ENCODE measurements around the gene CCDC69.
"Not testable (repeated sequence)": the region's sequence is repeated elsewhere in the genome, so short reads cannot be mapped to it uniquely, and the experiment has no call there.

CCDC69 gene

DNA sequence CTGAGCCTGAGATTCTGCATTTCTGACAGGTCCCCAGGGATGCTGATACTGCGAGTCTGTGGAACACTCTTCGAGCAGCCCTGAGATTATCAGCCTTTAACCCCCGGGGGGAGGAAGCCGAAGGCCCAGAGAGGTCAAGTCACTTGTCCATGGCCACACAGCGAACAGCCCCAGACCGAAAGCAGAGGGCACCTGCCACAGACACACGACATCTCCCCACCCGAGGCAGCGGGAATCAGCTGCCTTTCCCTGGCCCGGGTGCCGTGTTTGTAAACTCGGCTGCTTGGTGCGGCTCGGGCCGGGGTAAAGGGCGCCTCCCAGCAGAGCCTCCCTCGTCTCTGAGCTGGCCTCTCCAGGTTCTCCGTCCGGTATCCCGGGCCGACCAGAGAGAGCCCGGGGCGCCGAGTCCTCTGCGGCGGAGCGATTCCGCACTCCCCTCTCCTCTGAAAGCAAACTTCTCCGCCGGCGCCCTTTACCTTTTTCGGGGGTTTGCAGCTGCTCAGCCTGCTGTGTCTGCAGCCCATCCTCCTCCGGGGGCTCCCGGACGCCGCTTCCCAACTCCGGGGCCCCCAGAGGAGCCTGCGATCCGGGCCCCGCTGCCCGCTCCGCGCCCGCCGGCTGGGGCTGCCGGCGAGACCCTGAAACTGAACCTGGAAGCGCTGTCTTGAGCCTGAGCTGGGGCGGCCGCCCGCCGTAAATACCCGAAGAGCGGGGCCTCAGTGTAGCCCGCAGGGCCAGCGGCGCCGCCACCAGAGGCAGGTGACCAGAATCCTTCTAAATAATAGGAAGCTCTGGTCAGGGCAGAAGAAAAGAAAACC, at the start of gene CCDC69:
TSS of gene CCDC69 (minus strand) at position 646 of the 818 bp plus-strand sequence. CDS start at position 524, 122 bp downstream.
- DNase-seq (ENCODE audit: low read depth, low spot score): no peak

GRCh38 chr5:151271336-151271735, 47.4 kb upstream of the CCDC69 start:
- DNase-seq (ENCODE audit: low read depth, low spot score): no peak

DNA sequence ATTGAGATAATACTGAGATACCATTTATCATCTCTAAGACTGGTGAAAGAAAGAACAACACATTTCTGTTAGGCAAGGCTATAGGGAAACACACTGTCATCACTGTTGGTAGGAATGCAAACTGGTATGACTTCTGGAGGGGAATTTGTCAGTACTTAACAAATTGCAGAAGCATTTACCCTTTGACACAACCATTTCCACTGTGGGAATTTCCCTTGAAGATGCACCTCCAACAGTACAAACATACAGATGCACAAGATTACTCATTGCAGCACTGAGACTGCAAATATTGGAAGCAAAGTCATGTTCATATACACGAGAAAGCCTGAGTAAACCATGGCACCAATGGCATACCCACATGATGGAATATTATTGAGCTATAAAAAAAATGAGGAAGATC, 46.7 kb upstream of the CCDC69 start:
- no peak for DNase-seq (ENCODE audit: low read depth, low spot score)

GRCh38 chr5:151267491-151268260, 43.8 kb upstream of the CCDC69 start:
- DNase-seq (ENCODE audit: low read depth, low spot score): no peak

- DNase-seq (ENCODE audit: low read depth, low spot score): no peak
Measured at GRCh38 chr5:151264113-151264512, 40.2 kb upstream of the CCDC69 start.

DNA sequence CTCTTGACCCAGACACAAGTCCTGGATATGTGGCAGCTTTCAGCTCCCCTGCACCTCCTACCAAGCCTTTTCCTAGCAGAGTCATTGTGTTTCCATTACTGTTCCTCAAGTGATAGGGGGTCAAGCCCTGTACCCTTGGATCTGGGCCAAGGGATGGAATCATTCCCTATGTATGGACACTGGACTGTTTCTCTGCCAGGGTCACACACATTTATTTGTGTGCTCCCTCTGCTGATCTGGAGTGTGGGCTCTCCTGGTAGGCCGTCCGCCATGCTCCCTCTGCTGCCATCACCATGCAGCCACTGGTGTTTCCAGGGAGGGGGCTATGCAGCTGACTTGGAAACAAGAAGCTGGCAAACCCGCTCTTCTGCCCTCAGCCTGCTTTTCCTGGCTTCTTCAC, 38.6 kb upstream of the CCDC69 start:
- DNase-seq (ENCODE audit: low read depth, low spot score): no peak

DNA sequence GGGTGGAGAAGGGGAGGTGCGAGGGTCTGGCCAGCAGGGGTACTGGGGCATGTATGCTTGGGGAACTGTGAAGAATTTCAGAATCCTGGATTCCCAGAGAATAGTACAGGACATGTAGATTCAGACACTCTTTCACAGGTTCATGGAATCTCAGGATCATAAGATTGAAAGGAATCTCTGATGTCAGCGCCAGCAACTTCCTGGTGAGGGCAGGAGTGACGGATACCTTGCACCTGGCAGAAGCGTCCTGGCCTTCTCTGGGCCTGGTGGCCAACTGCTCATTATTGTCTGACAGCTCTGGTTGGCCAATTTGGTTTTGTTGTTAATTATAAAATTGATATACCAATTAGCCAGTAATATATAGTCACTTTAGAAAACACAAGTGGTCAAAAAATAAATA, 36.0 kb upstream of the CCDC69 start:
- DNase-seq (ENCODE audit: low read depth, low spot score): no peak

DNA sequence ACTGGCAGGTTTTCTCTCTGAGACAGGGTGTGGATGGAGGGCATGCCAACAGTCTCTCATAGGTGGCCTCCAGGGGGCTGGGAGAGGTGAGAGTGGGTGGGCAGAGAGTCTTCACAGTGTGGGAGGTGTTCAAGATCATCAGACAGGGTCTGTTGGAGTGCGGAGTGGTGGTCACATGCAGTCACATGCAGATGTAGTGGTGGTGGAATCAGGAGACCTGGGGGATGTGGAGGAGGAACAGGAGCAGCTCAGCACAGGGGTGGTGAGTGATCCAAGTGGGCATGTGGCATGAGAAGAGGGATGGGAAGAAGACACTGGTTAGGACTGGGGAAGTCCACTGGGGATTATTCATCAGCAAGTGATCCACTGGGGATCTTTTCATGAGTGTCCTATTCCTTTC, 34.9 kb upstream of the CCDC69 start:
- DNase-seq (ENCODE audit: low read depth, low spot score): no peak

GRCh38 chr5:151258201-151258611, 34.3 kb upstream of the CCDC69 start:
- no peak for DNase-seq (ENCODE audit: low read depth, low spot score)

GRCh38 chr5:151257731-151258181, 33.9 kb upstream of the CCDC69 start:
- DNase-seq (ENCODE audit: low read depth, low spot score): no peak

- no peak for DNase-seq (ENCODE audit: low read depth, low spot score)
Measured at GRCh38 chr5:151255621-151256286, 31.9 kb upstream of the CCDC69 start.

GRCh38 chr5:151254990-151255389, 31.1 kb upstream of the CCDC69 start:
- not testable (repeated sequence) for DNase-seq (ENCODE audit: low read depth, low spot score)

GRCh38 chr5:151254556-151254955, 30.7 kb upstream of the CCDC69 start:
- no peak for DNase-seq (ENCODE audit: low read depth, low spot score)

- no peak for DNase-seq (ENCODE audit: low read depth, low spot score)
Measured at GRCh38 chr5:151253605-151253950, 29.7 kb upstream of the CCDC69 start.

- DNase-seq (ENCODE audit: low read depth, low spot score): peak; percentile 99
Measured at GRCh38 chr5:151252762-151253604, 29.1 kb upstream of the CCDC69 start, which contains the start of gene GM2A. Gene GM2A (plus strand): TSS chr5:151253185. CDS start chr5:151253217, 32 bp downstream.

- DNase-seq (ENCODE audit: low read depth, low spot score): no peak
Measured at GRCh38 chr5:151251621-151252020, 27.7 kb upstream of the CCDC69 start.

GRCh38 chr5:151251001-151251551, 27.2 kb upstream of the CCDC69 start:
- no peak for DNase-seq (ENCODE audit: low read depth, low spot score)

DNA sequence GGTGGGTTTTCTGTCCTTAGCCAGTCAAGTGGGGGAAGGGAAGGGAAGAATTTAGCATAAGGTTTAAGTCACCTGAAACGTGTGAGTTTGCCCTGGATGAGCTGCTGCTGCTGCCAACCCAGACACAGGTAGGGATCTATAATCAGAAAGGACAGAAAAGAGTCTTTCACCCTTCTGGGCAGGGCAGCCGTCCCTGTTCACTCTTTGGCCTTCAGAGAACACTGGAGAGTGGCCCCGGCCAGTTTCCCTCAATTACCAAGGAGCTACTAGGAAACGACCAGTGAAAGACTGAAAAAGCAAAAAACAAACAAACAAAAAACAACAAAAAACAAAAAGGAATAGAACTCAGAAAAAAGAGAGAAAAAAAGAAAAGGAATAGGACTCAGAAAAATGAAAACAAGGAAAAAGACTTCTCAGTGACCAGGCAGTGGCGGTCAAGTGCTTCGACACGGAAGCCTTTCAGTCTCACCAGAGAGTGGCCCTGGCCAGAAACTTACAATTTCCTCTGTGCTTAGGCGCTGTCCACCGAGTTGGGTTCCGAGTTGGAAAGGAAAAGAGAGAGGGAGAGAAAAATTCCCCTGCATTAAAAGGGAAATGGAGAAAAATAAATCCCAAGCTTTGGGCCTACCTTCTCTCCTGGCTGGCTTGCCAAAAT, 26.6 kb upstream of the CCDC69 start:
- DNase-seq (ENCODE audit: low read depth, low spot score): no peak

DNA sequence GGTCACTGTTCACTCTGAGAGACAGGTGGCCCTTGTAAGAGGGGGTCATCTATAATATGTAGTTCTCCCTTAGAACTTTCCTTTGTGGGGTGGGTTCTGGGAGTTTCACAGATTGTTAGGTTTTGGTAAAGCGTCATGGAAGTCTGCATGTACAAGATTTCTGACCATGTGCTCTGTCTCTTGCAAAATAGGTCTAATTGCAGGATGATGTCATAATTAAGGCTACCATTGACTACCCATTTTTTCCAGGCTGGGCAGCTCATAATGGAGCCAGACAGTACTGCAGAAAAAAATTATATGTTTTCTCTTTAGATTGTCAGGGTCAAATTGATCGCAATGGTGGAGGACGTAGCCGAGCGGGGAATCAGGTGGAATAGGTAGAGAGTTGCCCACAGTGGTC, 25.4 kb upstream of the CCDC69 start:
- DNase-seq (ENCODE audit: low read depth, low spot score): no peak

DNA sequence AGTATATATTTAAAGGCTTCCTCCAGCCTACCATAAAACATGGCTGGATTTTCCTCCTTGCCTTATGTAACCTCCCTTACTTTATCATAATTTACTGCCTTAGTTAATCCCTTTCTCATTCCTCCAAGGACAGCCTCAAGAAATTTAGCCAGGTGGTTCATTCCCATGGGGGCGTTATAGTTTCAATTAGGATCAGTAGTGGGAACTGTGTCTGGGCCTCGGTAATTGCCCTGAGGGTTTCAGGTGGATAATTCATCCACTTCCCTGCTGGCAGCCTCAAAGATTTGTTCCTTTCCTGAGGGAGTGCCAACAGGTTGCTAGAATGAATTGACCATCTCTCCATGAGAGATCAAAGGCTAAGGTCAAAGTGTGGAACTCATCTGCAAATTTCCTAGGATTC, 24.8 kb upstream of the CCDC69 start:
- DNase-seq (ENCODE audit: low read depth, low spot score): no peak

All from brain pericyte (primary cell).